A549 (cell line): ENCODE measurements around the gene LYPD6. TPM values are rescaled to one million over a fixed set of nuclear protein-coding genes. Genes with fewer than 3 reads are reported as not detected.

Experiments used
- ATAC-seq, 2 experiments: fragments of 200-7000 bp in 1 of 2; fragments of >200 bp in 1 of 2; cut with Nextera tagmentation in 1 of 2; cut with Tn5 transposase in 1 of 2; 3 replicates each; pipeline versions ENCODE4 v1.8.0 to v1.9.1; 2018 to 2020; ENCODE audit warnings: mild to moderate bottlenecking in 1 of 2, moderate library complexity in 1 of 2
- CTCF ChIA-PET: fragments of 300-600 bp; sonication (Branson Sonifier 250); formaldehyde crosslinking; extraction: SDS; loops from one replicate; lab custom pipeline; 2021; ENCODE audit warnings: antibody characterized with exemption, inconsistent platforms; lab: Yijun Ruan, JAX
- POLR2A ChIA-PET: fragments of 350-600 bp; formaldehyde crosslinking; extraction: SDS; loops from one replicate; lab custom pipeline; 2021; ENCODE audit warnings: antibody characterized with exemption, inconsistent platforms; lab: Yijun Ruan, JAX
- DNase-seq, 2 experiments: peaks; one replicate each; pipeline versions ENCODE4 v3.0.0 to v3.0.0-alpha.2; 2011 to 2016; ENCODE audit warnings: low read depth in 1 of 2, low spot score in 1 of 2
- FAIRE-seq: peaks from 2 replicates; lab custom pipeline; 2011; peaks lifted over from hg19 to GRCh38; lab: Jason Lieb, UNC
- H3K27ac ChIP-seq, 2 experiments: fragments of >200 bp; sonication (Bioruptor Twin); formaldehyde crosslinking; 3 replicates each; pipeline ENCODE4 v1.5.1; 2016 to 2017
- H3K4me1 ChIP-seq: fragments of >200 bp; sonication (Bioruptor Twin); formaldehyde crosslinking; 3 replicates; pipeline ENCODE4 v1.6.1; 2016
- H3K4me2 ChIP-seq: fragments of >200 bp; sonication (Bioruptor Twin); formaldehyde crosslinking; 3 replicates; pipeline ENCODE4 v1.6.1; 2016
- H3K4me3 ChIP-seq: fragments of >200 bp; sonication (Bioruptor Twin); formaldehyde crosslinking; 3 replicates; pipeline ENCODE4 v1.5.1; 2016
- H3K9me3 ChIP-seq: fragments of >200 bp; sonication (Bioruptor Twin); formaldehyde crosslinking; 3 replicates; pipeline ENCODE4 v1.6.1; 2016
- CBX8 ChIP-seq: fragments of 200-600 bp; sonication (generic); IDR thresholded peaks from 2 replicates; pipeline ENCODE4 v1.6.1; 2016
- CEBPB ChIP-seq, 2 experiments: fragments of >200 bp in 1 of 2; sonication (Bioruptor Twin) in 1 of 2; formaldehyde crosslinking in 1 of 2; IDR thresholded peaks; 2 replicates each; pipeline ENCODE4 v1.6.1; 2012 to 2016
- EHMT2 ChIP-seq: fragments of 200-600 bp; sonication (generic); IDR thresholded peaks from 2 replicates; pipeline ENCODE4 v1.6.1; 2016; ENCODE audit warnings: antibody characterized with exemption, low read depth, mild to moderate bottlenecking, moderate library complexity
- EP300 ChIP-seq, 2 experiments: fragments of >200 bp; sonication (Bioruptor Twin); formaldehyde crosslinking; IDR thresholded peaks; 2 replicates in 1 of 2; 3 replicates in 1 of 2; pipeline ENCODE4 v1.6.1; 2016 to 2017
- HOXB5 ChIP-seq: fragments of 250-450 bp; sonication (Bioruptor Pico); IDR thresholded peaks from 2 replicates; pipeline ENCODE4 v1.5.0; 2020; ENCODE audit warnings: mild to moderate bottlenecking, moderate library complexity
- JUN ChIP-seq, 2 experiments: fragments of >200 bp; sonication (Bioruptor Twin); formaldehyde crosslinking; IDR thresholded peaks; 2 replicates in 1 of 2; 3 replicates in 1 of 2; pipeline ENCODE4 v1.6.1; 2016 to 2017
- MAZ ChIP-seq: fragments of 150-350 bp; IDR thresholded peaks from 2 replicates; pipeline ENCODE4 v1.6.1; 2014; ENCODE audit warnings: antibody characterized with exemption, low read depth, low read length, borderline replicate concordance
- NFE2L2 ChIP-seq: fragments of 150-350 bp; conservative IDR thresholded peaks from 2 replicates; pipeline ENCODE4 v1.6.1; 2014; ENCODE audit warnings: low read length
- NPAS2 ChIP-seq: fragments of 250-450 bp; sonication (Bioruptor Pico); IDR thresholded peaks from 2 replicates; pipeline ENCODE4 v1.8.0; 2022; ENCODE audit warnings: mild to moderate bottlenecking, moderate library complexity, borderline replicate concordance
- PHF8 ChIP-seq: fragments of 200-600 bp; sonication (generic); IDR thresholded peaks from 2 replicates; pipeline ENCODE4 v1.6.1; 2016; ENCODE audit warnings: low read depth, mild to moderate bottlenecking, antibody characterized with exemption, moderate library complexity, borderline replicate concordance
- RAD21 ChIP-seq, 2 experiments: fragments of >200 bp in 1 of 2; sonication (Bioruptor Twin) in 1 of 2; formaldehyde crosslinking in 1 of 2; IDR thresholded peaks in 1 of 2; conservative IDR thresholded peaks in 1 of 2; 2 replicates in 1 of 2; 3 replicates in 1 of 2; pipeline ENCODE4 v1.6.1; 2012 to 2018; ENCODE audit warnings: inconsistent platforms in 1 of 2
- RNF2 ChIP-seq: fragments of 200-600 bp; sonication (generic); IDR thresholded peaks from 2 replicates; pipeline ENCODE4 v1.6.1; 2016; ENCODE audit warnings: low read depth, mild to moderate bottlenecking, antibody characterized with exemption, moderate library complexity, borderline replicate concordance
- ZC3H11A ChIP-seq: fragments of 450-650 bp; IDR thresholded peaks from 2 replicates; pipeline ENCODE4 v1.6.1; 2014; ENCODE audit warnings: antibody characterized with exemption, mild to moderate bottlenecking
- ZFP36 ChIP-seq: fragments of 450-650 bp; IDR thresholded peaks from 2 replicates; pipeline ENCODE4 v1.6.1; 2014; ENCODE audit warnings: borderline replicate concordance; ENCODE audit not compliant: partially characterized antibody
- ZNF302 ChIP-seq: fragments of 250-450 bp; sonication (Bioruptor Pico); IDR thresholded peaks from 2 replicates; pipeline ENCODE4 v1.9.0; 2021; ENCODE audit warnings: inconsistent platforms, mild to moderate bottlenecking, moderate library complexity
- ZSCAN20 ChIP-seq: fragments of 250-450 bp; sonication (Bioruptor Pico); IDR thresholded peaks from 2 replicates; pipeline ENCODE4 v1.8.0; 2022; ENCODE audit warnings: mild to moderate bottlenecking, moderate library complexity
- WGBS: methylation state at CpG from one replicate; pipeline ENCODE4 v1.1.6; 2017; ENCODE audit errors: missing lambda C conversion rate; 5-methylcytosine and 5-hydroxymethylcytosine counted together
- polyA plus RNA-seq, 4 experiments: library from polyadenylated mRNA; depleted of rRNA in 3 of 4; stranded (reverse); fragments of >200 nt; fragmentation: RNase III in 1 of 4; extraction: RNeasy Plus Mini Kit Qiagen cat#74134 plus additional on column Dnase treatment in 1 of 4; gene quantifications; 2 replicates in 3 of 4; 3 replicates in 1 of 4; pipeline ENCODE4 v1.2.3, GENCODE V29; 2011 to 2017
- TF ChIP-seq, protein P1 (sequence below): fragments of >200 bp; sonication (Bioruptor Twin); formaldehyde crosslinking; IDR thresholded peaks from 3 replicates; pipeline ENCODE4 v1.6.1; 2016
- TF ChIP-seq, protein P2 (sequence below): fragments of 450-650 bp; IDR thresholded peaks from 2 replicates; pipeline ENCODE4 v1.6.1; 2014; ENCODE audit warnings: antibody characterized with exemption
- TF ChIP-seq, protein P3 (sequence below): fragments of >200 bp; sonication (Bioruptor Twin); formaldehyde crosslinking; IDR thresholded peaks from 3 replicates; pipeline ENCODE4 v1.5.1; 2016
- TF ChIP-seq, protein P4 (sequence below): IDR thresholded peaks from 2 replicates; pipeline ENCODE4 v1.6.1; 2012
- TF ChIP-seq, protein P5 (sequence below): fragments of 250-450 bp; sonication (Bioruptor Pico); IDR thresholded peaks from 2 replicates; pipeline ENCODE4 v1.5.0; 2020; ENCODE audit warnings: low read depth, mild to moderate bottlenecking, moderate library complexity
- TF ChIP-seq, protein P6 (sequence below): IDR thresholded peaks from 2 replicates; pipeline ENCODE4 v1.6.1; 2012

LYPD6 gene
- polyA plus RNA-seq, 2 of the 4 experiments (the other 2 are of a cell fraction), result 0.08 to 0.09 TPM

DNA sequence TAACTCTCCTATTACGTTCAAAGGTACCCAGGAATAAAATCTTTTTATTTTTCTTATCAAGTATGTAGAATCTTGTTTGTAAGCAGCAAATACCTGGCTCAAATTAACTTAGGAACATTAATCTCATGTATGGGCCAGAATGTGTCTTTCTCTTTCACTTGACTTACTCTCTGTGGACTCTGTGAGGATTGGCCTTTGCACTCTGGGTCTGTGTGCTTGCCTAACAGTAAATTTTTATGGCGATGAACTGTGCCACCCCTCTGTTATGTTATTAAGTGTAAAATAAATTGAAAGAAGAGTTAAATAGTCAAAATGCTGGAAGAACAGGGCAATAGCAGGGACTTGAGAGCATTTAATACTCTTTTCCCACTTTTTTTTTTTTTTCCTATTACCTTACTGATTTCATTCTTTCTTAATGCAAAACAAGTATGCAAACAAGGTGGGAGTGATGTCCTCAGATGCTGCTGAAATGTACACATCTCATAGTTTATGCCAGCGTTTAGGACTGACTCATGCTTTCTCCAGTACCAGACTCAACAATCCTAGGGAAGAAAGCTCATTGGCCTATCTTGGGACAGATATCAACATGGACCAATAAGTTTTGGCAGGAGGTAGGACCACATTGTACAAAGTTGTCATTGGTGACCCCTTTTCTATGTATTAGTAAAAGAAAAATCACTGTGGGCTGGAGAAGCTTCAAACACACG, 25.5 kb downstream of the LYPD6 start:
- TF ChIP-seq NPAS2 (no peak), ZNF302 (CRISPR knock-in tag) (no peak), NFE2L2 (no peak), RAD21 (conservative IDR thresholded peaks at IDR 0.05 in 1 of 2, IDR thresholded peaks at IDR 0.05 in 1 of 2) (no peak), EP300 (IDR thresholded peaks at IDR 0.05) (no peak), CBX8 (no peak), MAZ (no peak), RNF2 (no peak), CEBPB (IDR thresholded peaks at IDR 0.05) (no peak), ZC3H11A (no peak), ZFP36 (no peak)
- TF ChIP-seq, protein P1, sequence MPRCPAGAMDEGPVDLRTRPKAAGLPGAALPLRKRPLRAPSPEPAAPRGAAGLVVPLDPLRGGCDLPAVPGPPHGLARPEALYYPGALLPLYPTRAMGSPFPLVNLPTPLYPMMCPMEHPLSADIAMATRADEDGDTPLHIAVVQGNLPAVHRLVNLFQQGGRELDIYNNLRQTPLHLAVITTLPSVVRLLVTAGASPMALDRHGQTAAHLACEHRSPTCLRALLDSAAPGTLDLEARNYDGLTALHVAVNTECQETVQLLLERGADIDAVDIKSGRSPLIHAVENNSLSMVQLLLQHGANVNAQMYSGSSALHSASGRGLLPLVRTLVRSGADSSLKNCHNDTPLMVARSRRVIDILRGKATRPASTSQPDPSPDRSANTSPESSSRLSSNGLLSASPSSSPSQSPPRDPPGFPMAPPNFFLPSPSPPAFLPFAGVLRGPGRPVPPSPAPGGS, result no peak
- TF ChIP-seq, protein P2, sequence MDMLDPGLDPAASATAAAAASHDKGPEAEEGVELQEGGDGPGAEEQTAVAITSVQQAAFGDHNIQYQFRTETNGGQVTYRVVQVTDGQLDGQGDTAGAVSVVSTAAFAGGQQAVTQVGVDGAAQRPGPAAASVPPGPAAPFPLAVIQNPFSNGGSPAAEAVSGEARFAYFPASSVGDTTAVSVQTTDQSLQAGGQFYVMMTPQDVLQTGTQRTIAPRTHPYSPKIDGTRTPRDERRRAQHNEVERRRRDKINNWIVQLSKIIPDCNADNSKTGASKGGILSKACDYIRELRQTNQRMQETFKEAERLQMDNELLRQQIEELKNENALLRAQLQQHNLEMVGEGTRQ, result no peak
- no peak for ATAC-seq
- Histone ChIP-seq H3K4me3 (no peak overlapping the region), H3K27ac (no peak overlapping the region), H3K4me1 (no peaks in the 10 kb centered on the region), H3K4me2 (no peak overlapping the region), H3K9me3 (no peaks in the 10 kb centered on the region)
- no peak for DNase-seq
- no peak for FAIRE-seq
- ChIA-PET POLR2A (no interaction called here), CTCF (no interaction called here)
- 12% methylated on average over 4 of the region's 4 CpGs for WGBS

DNA sequence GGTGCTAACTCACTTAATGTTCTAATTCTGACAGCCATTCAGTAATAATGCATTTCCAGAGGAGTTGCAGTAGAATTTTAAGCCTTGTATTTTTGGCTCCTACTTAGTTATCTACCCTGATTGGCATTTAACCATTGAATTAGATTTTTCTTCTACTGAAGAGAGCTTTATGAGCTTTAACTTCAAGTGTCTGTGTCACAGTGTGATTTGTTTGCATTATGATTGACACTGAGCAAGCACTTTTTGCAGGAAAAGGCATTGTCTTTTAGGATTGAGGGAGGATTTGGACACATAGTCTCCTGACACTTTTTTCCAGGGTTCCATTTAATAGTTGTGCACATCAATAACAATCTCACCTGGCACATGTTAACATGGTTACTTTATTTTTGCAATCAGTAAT, 26.7 kb downstream of the LYPD6 start:
- FAIRE-seq, result no peak
- TF ChIP-seq HOXB5 (CRISPR knock-in tag) (no peak), JUN (IDR thresholded peaks at IDR 0.05) (no peak), CEBPB (IDR thresholded peaks at IDR 0.05) (no peak), EHMT2 (no peak), ZC3H11A (no peak), PHF8 (no peak), EP300 (IDR thresholded peaks at IDR 0.05) (no peak), NPAS2 (no peak), ZSCAN20 (CRISPR knock-in tag) (no peak)
- TF ChIP-seq, protein P3, sequence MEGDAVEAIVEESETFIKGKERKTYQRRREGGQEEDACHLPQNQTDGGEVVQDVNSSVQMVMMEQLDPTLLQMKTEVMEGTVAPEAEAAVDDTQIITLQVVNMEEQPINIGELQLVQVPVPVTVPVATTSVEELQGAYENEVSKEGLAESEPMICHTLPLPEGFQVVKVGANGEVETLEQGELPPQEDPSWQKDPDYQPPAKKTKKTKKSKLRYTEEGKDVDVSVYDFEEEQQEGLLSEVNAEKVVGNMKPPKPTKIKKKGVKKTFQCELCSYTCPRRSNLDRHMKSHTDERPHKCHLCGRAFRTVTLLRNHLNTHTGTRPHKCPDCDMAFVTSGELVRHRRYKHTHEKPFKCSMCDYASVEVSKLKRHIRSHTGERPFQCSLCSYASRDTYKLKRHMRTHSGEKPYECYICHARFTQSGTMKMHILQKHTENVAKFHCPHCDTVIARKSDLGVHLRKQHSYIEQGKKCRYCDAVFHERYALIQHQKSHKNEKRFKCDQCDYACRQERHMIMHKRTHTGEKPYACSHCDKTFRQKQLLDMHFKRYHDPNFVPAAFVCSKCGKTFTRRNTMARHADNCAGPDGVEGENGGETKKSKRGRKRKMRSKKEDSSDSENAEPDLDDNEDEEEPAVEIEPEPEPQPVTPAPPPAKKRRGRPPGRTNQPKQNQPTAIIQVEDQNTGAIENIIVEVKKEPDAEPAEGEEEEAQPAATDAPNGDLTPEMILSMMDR, result no peak
- TF ChIP-seq, protein P4, sequence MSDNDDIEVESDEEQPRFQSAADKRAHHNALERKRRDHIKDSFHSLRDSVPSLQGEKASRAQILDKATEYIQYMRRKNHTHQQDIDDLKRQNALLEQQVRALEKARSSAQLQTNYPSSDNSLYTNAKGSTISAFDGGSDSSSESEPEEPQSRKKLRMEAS, result no peak
- TF ChIP-seq, protein P5, sequence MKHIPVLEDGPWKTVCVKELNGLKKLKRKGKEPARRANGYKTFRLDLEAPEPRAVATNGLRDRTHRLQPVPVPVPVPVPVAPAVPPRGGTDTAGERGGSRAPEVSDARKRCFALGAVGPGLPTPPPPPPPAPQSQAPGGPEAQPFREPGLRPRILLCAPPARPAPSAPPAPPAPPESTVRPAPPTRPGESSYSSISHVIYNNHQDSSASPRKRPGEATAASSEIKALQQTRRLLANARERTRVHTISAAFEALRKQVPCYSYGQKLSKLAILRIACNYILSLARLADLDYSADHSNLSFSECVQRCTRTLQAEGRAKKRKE (CRISPR knock-in tag), result no peak
- TF ChIP-seq, protein P6, sequence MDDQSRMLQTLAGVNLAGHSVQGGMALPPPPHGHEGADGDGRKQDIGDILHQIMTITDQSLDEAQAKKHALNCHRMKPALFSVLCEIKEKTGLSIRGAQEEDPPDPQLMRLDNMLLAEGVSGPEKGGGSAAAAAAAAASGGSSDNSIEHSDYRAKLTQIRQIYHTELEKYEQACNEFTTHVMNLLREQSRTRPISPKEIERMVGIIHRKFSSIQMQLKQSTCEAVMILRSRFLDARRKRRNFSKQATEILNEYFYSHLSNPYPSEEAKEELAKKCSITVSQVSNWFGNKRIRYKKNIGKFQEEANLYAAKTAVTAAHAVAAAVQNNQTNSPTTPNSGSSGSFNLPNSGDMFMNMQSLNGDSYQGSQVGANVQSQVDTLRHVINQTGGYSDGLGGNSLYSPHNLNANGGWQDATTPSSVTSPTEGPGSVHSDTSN, result no peak
- no peak for DNase-seq
- ChIA-PET POLR2A (no interaction called here), CTCF (no interaction called here)
- no peak overlapping the region for H3K27ac ChIP-seq
- no peak overlapping the region for H3K4me3 ChIP-seq
- no peaks in the 10 kb centered on the region for H3K4me1 ChIP-seq
- no peak for ATAC-seq
- no peaks in the 10 kb centered on the region for H3K9me3 ChIP-seq
- H3K4me2 ChIP-seq, result no peak overlapping the region
